ENCODE measurements around the gene NCAPD2. TPM values are rescaled to one million over a fixed set of nuclear protein-coding genes. Genes with fewer than 3 reads are reported as not detected.

The NCAPD2 gene
- total and polyA plus RNA-seq, 4 donors: 5.8 to 30.7 (median 15.8) TPM

GRCh38 chr12:6500466-6500865 lies 6.6 kb downstream of the NCAPD2 start:
- ATAC-seq (ENCODE audit: insufficient read depth, low FRiP score) (no peak), DNase-seq (no peak)
- no peak for TF ChIP-seq CTCF (IDR thresholded peaks at IDR 0.05; ENCODE audit: control extremely low read depth, extremely low read depth)
- peaks cover 0 to 2% (median 0%) of the 10 kb centered on the region in 5 donors for H3K4me1 ChIP-seq (ENCODE audit: control insufficient read depth in 5 of 5, insufficient read depth in 5 of 5, low read length in 5 of 5)
- no peak overlapping the region for H3K9ac ChIP-seq (ENCODE audit: insufficient read depth in 1 of 2, low read length in 2 of 2)
- H3K36me3 ChIP-seq (ENCODE audit: control insufficient read depth in 4 of 4, insufficient read depth in 4 of 4, low read length in 4 of 4): peaks cover 3 to 37% (median 15%) of the 10 kb centered on the region in 4 donors
- WGBS, 2 donors: 89 to 96% methylated on average over 2 of the region's 2 CpGs
- H3K27ac ChIP-seq (ENCODE audit: low read depth in 1 of 2, low read length in 1 of 2): no peak overlapping the region
- H3K4me3 ChIP-seq: no peak overlapping the region
- H3K27me3 ChIP-seq (ENCODE audit: control insufficient read depth in 3 of 3, insufficient read depth in 3 of 3, low read length in 2 of 3): no peaks in the 10 kb centered on the region
- H3K9me3 ChIP-seq (ENCODE audit: control insufficient read depth in 4 of 4, insufficient read depth in 3 of 4, low read length in 3 of 4): no peaks in the 10 kb centered on the region

GRCh38 chr12:6507102-6507998 lies 13.4 kb downstream of the NCAPD2 start:
- Histone ChIP-seq H3K36me3 (ENCODE audit: control insufficient read depth in 4 of 4, insufficient read depth in 4 of 4, low read length in 4 of 4) (peaks cover 6 to 27% (median 10%) of the 10 kb centered on the region in 4 donors), H3K4me1 (ENCODE audit: control insufficient read depth in 5 of 5, insufficient read depth in 5 of 5, low read length in 5 of 5) (no peaks in the 10 kb centered on the region), H3K4me3 (no peak overlapping the region), H3K9me3 (ENCODE audit: control insufficient read depth in 4 of 4, insufficient read depth in 3 of 4, low read length in 3 of 4) (no peaks in the 10 kb centered on the region), H3K27ac (ENCODE audit: low read depth in 1 of 2, low read length in 1 of 2) (no peak overlapping the region), H3K27me3 (ENCODE audit: control insufficient read depth in 3 of 3, insufficient read depth in 3 of 3, low read length in 2 of 3) (no peaks in the 10 kb centered on the region), H3K9ac (ENCODE audit: insufficient read depth in 1 of 2, low read length in 2 of 2) (no peak overlapping the region)
- ATAC-seq (ENCODE audit: insufficient read depth, low FRiP score) (no peak), DNase-seq (peak; percentile 14 to 20 (median 16))
- TF ChIP-seq CTCF (IDR thresholded peaks at IDR 0.05; ENCODE audit: control extremely low read depth, extremely low read depth): no peak
- WGBS, 2 donors: 82 to 88% methylated on average over 12 of the region's 12 CpGs

- Histone ChIP-seq H3K27ac (ENCODE audit: low read depth in 1 of 2, low read length in 1 of 2) (no peak overlapping the region), H3K4me1 (ENCODE audit: control insufficient read depth in 5 of 5, insufficient read depth in 5 of 5, low read length in 5 of 5) (no peaks in the 10 kb centered on the region), H3K36me3 (ENCODE audit: control insufficient read depth in 4 of 4, insufficient read depth in 4 of 4, low read length in 4 of 4) (peaks cover 9 to 29% (median 12%) of the 10 kb centered on the region in 4 donors), H3K27me3 (ENCODE audit: control insufficient read depth in 3 of 3, insufficient read depth in 3 of 3, low read length in 2 of 3) (no peaks in the 10 kb centered on the region), H3K9me3 (ENCODE audit: control insufficient read depth in 4 of 4, insufficient read depth in 3 of 4, low read length in 3 of 4) (no peaks in the 10 kb centered on the region), H3K9ac (ENCODE audit: insufficient read depth in 1 of 2, low read length in 2 of 2) (no peak overlapping the region), H3K4me3 (no peak overlapping the region)
- ATAC-seq (ENCODE audit: insufficient read depth, low FRiP score) (no peak), DNase-seq (no peak)
- TF ChIP-seq CTCF (IDR thresholded peaks at IDR 0.05; ENCODE audit: control extremely low read depth, extremely low read depth): no peak
- WGBS, 2 donors: 83 to 89% methylated on average over 7 of the region's 7 CpGs
Observed at GRCh38 chr12:6508087-6508486, 14.2 kb downstream of the NCAPD2 start.
